ENCODE measurements around the gene DCAF10.
"Not testable (repeated sequence)": the region's sequence is repeated elsewhere in the genome, so short reads cannot be mapped to it uniquely, and the experiment has no call there.

Gene DCAF10

DNA sequence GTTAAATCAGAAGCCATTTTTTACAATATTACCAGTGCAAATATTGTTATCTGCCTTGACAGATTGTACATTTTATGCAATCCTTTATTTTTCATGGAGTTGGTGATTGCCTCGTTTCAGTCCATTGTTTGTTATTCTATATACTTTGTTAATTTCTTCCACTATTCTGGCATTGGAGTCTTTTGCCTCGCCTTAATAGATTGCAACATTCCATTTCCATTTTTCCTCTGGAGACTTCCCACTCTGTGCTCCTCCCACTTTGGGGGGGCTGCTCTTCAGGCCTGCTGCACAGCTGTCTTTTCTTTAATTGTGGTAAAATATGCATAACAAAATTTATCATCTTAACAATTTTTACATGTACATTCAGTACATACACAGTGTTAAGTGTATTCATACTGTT lies 4.4 kb upstream of the DCAF10 start:
- TF ChIP-seq, protein P1, sequence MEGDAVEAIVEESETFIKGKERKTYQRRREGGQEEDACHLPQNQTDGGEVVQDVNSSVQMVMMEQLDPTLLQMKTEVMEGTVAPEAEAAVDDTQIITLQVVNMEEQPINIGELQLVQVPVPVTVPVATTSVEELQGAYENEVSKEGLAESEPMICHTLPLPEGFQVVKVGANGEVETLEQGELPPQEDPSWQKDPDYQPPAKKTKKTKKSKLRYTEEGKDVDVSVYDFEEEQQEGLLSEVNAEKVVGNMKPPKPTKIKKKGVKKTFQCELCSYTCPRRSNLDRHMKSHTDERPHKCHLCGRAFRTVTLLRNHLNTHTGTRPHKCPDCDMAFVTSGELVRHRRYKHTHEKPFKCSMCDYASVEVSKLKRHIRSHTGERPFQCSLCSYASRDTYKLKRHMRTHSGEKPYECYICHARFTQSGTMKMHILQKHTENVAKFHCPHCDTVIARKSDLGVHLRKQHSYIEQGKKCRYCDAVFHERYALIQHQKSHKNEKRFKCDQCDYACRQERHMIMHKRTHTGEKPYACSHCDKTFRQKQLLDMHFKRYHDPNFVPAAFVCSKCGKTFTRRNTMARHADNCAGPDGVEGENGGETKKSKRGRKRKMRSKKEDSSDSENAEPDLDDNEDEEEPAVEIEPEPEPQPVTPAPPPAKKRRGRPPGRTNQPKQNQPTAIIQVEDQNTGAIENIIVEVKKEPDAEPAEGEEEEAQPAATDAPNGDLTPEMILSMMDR (conservative IDR thresholded peaks at IDR 0.05; ENCODE audit: low read length), result no peak
- DNase-seq (ENCODE audit: low read depth), result no peak
- H3K4me3 ChIP-seq (ENCODE audit: low read length), result no peak overlapping the region

DNA sequence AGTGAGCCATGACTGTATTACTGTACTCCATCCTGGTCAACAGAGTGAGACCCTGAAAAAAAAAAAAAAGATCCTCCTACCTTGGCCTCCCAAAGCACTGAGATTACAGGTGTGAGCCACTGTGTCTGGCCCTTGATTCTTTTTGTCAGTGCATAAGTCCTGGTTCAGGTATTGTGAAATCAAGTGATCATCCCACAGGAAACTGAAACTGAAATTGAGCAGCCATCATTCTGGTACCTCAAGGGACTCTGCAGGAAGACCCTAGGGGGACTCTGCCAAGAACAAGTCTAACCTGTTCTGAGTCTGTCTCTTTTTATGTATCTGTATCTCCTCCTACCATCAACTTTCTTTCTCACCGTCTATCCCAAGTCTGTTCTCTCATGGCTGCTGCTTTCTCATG lies 1.9 kb upstream of the DCAF10 start:
- TF ChIP-seq, protein P1 (conservative IDR thresholded peaks at IDR 0.05; ENCODE audit: low read length), result no peak
- DNase-seq (ENCODE audit: low read depth), result no peak
- no peak overlapping the region for H3K4me3 ChIP-seq (ENCODE audit: low read length)

DNA sequence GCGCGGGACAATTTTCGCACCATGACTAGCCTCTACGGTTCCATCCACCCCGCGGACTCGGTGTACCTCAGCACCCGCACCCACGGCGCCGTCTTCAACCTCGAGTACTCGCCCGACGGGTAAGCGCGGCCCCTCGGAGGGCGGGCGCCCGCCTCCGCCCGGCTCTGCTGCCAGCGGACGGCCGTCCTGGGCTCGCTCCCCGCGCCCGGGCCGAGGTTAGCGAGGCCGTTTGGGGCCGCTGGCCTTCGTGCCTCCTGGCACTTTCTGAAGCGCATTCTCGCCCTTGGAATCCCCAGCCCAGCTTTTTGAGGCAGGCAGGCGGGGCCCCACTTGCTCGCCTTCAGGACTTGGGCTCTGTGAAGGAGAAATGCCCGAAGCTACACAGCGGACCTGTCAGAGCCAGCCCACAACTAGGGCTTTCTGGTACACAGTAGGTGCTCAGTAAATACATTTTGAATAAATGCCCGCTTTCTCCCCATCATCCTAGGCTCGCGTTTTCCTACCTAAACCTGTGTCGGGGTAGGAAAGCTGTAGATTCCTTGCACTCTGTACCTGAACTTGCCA lies 772 bp downstream of the DCAF10 start:
- peak; percentile 9 for DNase-seq (ENCODE audit: low read depth)
- peak overlapping the region; percentile 99 for H3K4me3 ChIP-seq (ENCODE audit: low read length)
- TF ChIP-seq, protein P1 (conservative IDR thresholded peaks at IDR 0.05; ENCODE audit: low read length), result no peak

DNA sequence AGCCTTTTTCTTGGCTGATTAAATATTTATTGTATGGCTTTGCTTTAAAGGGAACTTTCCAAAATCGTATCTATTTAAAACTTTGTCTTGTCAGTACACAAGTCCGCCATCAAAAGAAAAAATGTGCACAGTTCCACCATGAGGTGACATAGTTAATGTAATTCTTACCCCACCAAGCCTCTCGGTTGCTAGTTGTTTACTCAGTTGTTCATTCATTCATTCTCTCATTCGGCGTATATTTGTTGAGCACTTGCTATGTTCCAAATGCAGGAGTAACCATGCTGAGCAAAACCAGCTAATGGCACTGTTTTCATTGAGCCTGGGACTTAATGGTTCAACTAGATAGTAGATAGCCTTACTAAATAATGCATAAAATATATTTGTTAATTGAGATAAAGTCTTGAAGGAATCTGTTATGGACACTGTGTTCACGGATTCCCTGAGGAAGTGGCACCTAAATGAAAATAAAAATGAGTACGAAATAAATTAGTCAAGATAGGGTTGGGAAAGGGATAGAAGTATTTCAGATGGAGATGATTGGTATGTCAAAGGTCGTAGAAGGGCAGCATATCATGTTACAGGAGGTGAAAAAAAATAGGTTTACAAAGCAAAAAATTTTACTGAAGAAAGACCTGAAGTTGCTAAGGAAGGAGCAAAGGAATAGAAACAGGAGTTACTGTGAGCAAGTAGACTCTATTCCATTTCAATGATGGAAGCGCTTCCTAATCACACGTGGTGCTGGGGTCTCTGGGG lies 1.5 kb downstream of the DCAF10 start:
- H3K4me3 ChIP-seq (ENCODE audit: low read length), result peak overlapping the region; percentile 99
- no peak for DNase-seq (ENCODE audit: low read depth)
- TF ChIP-seq, protein P1 (conservative IDR thresholded peaks at IDR 0.05; ENCODE audit: low read length), result no peak

DNA sequence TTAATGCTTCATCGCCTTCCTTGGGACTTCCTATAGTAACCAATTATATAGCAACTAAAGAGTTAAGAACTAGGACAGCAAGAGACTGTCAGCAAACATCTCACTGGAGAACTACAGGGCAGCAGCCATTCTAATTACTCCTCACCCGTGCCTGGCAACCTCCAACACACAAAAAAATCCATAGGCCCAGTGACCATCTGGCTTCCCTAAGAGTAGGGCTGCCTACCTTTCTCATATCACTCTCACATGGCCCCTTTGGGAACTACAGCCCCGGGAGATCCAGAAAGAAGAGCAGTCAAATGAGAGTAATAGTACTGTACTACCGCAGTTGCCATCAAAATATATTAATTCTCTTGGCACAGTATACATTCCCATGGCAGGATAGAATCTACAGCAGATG lies 5.7 kb downstream of the DCAF10 start:
- TF ChIP-seq, protein P1 (conservative IDR thresholded peaks at IDR 0.05; ENCODE audit: low read length), result no peak
- DNase-seq (ENCODE audit: low read depth), result no peak

DNA sequence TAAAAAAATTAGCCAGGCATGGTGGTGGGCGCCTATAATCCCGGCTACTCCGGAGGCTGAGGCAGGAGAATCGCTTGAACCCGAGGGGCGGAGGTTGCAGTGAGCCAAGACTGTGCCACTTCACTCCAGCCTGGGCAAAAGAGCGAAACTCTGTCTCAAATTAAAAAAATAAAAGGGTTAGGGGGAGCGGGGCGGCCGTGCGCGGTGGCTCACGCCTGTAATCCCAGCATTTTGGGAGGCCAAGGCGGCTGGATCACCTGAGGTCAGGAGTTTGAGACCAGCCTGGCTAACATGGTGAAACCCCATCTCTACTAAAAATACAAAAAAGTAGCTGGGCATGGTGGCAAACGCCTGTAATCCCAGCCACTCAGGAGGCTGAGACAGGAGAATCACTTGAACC lies 9.1 kb downstream of the DCAF10 start:
- DNase-seq (ENCODE audit: low read depth); H3K4me3 ChIP-seq (ENCODE audit: low read length): not testable (repeated sequence)

More for the DNA sequence above, 5.7 kb downstream of the DCAF10 start:
- no peak overlapping the region for H3K4me3 ChIP-seq (ENCODE audit: low read length)

DNA sequence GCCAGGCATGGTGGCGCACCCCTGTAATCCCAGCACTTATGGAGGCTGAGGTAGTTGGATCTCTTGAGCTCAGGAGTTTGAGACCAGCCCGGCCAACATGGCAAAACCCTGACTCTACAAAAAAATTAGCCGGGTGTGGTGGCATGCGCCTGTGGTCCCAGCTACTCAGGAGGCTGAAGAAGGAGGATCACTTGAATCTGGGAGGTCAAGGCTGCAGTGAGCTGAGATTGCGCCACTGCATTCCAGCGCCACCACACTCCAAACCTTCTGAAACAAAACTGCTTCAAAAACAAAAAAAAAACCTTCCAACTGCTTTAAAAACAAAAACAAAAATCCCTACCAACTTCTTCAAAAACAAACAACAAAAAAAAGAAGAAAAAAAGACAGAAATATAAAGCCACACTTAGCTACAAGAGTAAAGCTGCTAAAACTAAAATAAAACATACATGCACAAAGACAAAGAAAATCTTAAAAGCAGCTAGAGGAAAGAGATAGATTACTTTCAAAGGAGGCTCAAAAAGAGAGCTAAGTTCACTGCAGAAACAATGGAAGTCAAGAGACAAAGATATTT lies 11.4 kb downstream of the DCAF10 start:
- no peak overlapping the region for H3K4me3 ChIP-seq (ENCODE audit: low read length)
- TF ChIP-seq, protein P1 (conservative IDR thresholded peaks at IDR 0.05; ENCODE audit: low read length), result no peak
- no peak for DNase-seq (ENCODE audit: low read depth)
